ENCODE results near the gene AVEN.
"Not testable (repeated sequence)": the region's sequence is repeated elsewhere in the genome, so short reads cannot be mapped to it uniquely, and the experiment has no call there.

AVEN gene

GRCh38 chr15:33844186-33844585 lies 194.8 kb downstream of the AVEN start:
- no peak for DNase-seq

GRCh38 chr15:33840615-33841014 lies 198.4 kb downstream of the AVEN start:
- DNase-seq, result no peak

GRCh38 chr15:33839540-33839939 lies 199.5 kb downstream of the AVEN start:
- DNase-seq, result no peak

GRCh38 chr15:33837294-33837693 lies 201.7 kb downstream of the AVEN start:
- no peak for DNase-seq

GRCh38 chr15:33834892-33835743 lies 203.9 kb downstream of the AVEN start:
- DNase-seq, result no peak

- DNase-seq, result no peak
Measured at GRCh38 chr15:33831646-33832045, 207.4 kb downstream of the AVEN start.

- no peak for DNase-seq
Measured at GRCh38 chr15:33830351-33830750, 208.7 kb downstream of the AVEN start.

GRCh38 chr15:33826201-33826600 lies 212.8 kb downstream of the AVEN start:
- DNase-seq, result no peak

GRCh38 chr15:33825453-33825852 lies 213.6 kb downstream of the AVEN start:
- no peak for DNase-seq

- DNase-seq, result no peak
Measured at GRCh38 chr15:33823119-33823518, 215.9 kb downstream of the AVEN start.

GRCh38 chr15:33822479-33822878 lies 216.5 kb downstream of the AVEN start:
- DNase-seq, result no peak

GRCh38 chr15:33819499-33819898 lies 219.5 kb downstream of the AVEN start:
- DNase-seq, result not testable (repeated sequence)
